Gastrocnemius medialis (tissue), 4 donors: ENCODE data around the gene THSD8.

Experiments used
- CTCF ChIP-seq, 5 experiments: fragments of 450-650 bp in 3 of 5; fragments of 200-600 bp in 2 of 5; sonication (generic) in 2 of 5; IDR thresholded peaks in 4 of 5; conservative IDR thresholded peaks in 1 of 5; 1 replicate in 4 of 5; 2 replicates in 1 of 5; pipeline ENCODE4 v1.5.1; 2016 to 2019; ENCODE audit warnings: antibody characterized with exemption in 5 of 5, mild to moderate bottlenecking in 3 of 5, moderate library complexity in 3 of 5
- POLR2A ChIP-seq, 2 donors: fragments of 450-650 bp; IDR thresholded peaks; one replicate each; pipeline ENCODE4 v1.6.1; 2017; ENCODE audit warnings: antibody characterized with exemption in 2 of 2, mild to moderate bottlenecking in 2 of 2, moderate library complexity in 2 of 2

GRCh38 chr19:12790628-12791344 is 11.1 kb upstream of the THSD8 start:
- TF ChIP-seq CTCF (IDR thresholded peaks at IDR 0.05 in 4 of 5, conservative IDR thresholded peaks at IDR 0.05 in 1 of 5) (no peak), POLR2A (IDR thresholded peaks at IDR 0.05) (no peak)
